Measurements from ENCODE around the gene GCSAM. TPM values are rescaled to one million over a fixed set of nuclear protein-coding genes. Genes with fewer than 3 reads are reported as not detected.

The GCSAM gene
- total RNA-seq, 1 experiment from 2014 or later, result not detected

DNA sequence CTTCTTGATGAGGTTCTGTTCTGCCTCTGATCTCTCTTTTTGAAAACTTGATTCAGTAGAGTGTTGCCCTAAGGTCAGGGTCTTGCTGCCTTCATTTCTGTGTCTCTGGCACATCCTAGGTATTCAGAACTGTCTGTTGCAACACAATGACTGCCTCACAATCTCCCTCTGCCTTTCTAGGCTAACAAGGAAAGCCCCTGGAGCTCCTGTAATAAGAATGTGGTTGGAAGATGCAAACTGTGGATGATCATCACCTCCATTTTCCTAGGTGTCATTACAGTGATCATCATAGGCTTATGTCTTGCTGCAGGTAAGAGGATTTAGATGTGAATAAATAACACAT lies 39.9 kb downstream of the GCSAM start:
- Histone ChIP-seq H3K4me1 (replicated peaks; ENCODE audit: insufficient read depth) (peaks cover 34% of the 10 kb centered on the region), H2AFZ (no peak overlapping the region), H4K20me1 (ENCODE audit: insufficient read depth) (no peaks in the 10 kb centered on the region), H3K9me3 (ENCODE audit: insufficient read depth, low read depth) (no peaks in the 10 kb centered on the region), H3K4me3 (no peak overlapping the region), H3K27me3 (ENCODE audit: insufficient read depth, low read depth) (no peaks in the 10 kb centered on the region), H3K4me2 (no peak overlapping the region), H3K27ac (no peak overlapping the region), H3K79me2 (ENCODE audit: low read depth) (peaks cover 8% of the 10 kb centered on the region), H3K9me2 (ENCODE audit: insufficient read depth) (no peaks in the 10 kb centered on the region), H3K36me3 (ENCODE audit: low read depth) (no peaks in the 10 kb centered on the region), H3F3A (ENCODE audit: insufficient read depth, low read depth) (peaks cover 4% of the 10 kb centered on the region; the same call in 1 of the 2 replicates)
- ChIA-PET CTCF (no interaction called here), POLR2A (ENCODE audit: unreplicated experiment) (no interaction called here)
- intact Hi-C loops (cut with micrococcal nuclease; ENCODE audit: unreplicated experiment), result loop anchor here (10.0 kb wide), 1 partner anchor 1018 kb away; the partner anchor contains the start of gene NECTIN3
- BruUV-seq (replicated peaks), result no TSS peak
- no peak for DNase-seq
- TF ChIP-seq EZH2 (IDR thresholded peaks at IDR 0.05; ENCODE audit: low read depth), result no peak
- TF ChIP-seq, protein P1, sequence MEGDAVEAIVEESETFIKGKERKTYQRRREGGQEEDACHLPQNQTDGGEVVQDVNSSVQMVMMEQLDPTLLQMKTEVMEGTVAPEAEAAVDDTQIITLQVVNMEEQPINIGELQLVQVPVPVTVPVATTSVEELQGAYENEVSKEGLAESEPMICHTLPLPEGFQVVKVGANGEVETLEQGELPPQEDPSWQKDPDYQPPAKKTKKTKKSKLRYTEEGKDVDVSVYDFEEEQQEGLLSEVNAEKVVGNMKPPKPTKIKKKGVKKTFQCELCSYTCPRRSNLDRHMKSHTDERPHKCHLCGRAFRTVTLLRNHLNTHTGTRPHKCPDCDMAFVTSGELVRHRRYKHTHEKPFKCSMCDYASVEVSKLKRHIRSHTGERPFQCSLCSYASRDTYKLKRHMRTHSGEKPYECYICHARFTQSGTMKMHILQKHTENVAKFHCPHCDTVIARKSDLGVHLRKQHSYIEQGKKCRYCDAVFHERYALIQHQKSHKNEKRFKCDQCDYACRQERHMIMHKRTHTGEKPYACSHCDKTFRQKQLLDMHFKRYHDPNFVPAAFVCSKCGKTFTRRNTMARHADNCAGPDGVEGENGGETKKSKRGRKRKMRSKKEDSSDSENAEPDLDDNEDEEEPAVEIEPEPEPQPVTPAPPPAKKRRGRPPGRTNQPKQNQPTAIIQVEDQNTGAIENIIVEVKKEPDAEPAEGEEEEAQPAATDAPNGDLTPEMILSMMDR (conservative IDR thresholded peaks at IDR 0.05), result no peak

DNA sequence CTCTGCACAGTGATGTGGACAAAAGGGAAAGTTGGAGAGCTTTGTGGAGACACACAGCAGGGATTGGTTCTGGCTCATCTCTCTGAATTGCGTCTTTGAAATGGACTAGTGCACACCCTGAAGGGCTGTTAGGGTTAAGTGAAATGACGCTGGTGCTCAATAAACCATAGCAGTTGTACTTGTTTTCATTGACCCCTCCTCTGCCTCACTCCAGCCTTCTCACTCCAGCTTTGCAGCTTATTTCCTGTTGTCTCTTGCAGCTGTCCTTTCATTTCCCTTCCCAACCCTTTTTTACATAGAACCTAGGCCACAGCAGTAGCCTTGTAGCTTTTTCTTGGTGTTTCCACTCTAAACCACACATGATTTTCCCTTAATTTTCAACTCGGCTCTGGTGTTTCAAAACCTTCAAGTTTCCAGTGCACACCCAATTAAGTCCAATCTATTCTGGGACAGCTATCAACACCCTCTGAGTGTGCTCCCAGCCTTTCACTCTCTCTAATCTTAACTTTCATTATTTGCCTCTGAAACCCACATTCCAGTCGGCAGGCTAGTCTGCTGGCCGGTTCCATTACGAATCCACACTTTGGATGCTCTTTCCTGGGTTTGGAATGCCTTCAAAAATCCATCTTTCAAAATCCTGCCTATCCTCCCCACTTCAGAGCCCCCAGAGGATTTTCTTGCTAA lies 40.4 kb downstream of the GCSAM start:
- no peaks in the 10 kb centered on the region for H4K20me1 ChIP-seq (ENCODE audit: insufficient read depth)
- H3K4me1 ChIP-seq (replicated peaks; ENCODE audit: insufficient read depth), result peaks cover 35% of the 10 kb centered on the region
- TF ChIP-seq, protein P1 (conservative IDR thresholded peaks at IDR 0.05), result no peak
- TF ChIP-seq EZH2 (IDR thresholded peaks at IDR 0.05; ENCODE audit: low read depth), result no peak
- CTCF ChIA-PET, result no interaction called here
- H3K79me2 ChIP-seq (ENCODE audit: low read depth), result peaks cover 13% of the 10 kb centered on the region
- no peak overlapping the region for H3K4me3 ChIP-seq
- H3F3A ChIP-seq (ENCODE audit: insufficient read depth, low read depth), result peaks cover 4% of the 10 kb centered on the region; the same call in 1 of the 2 replicates
- H3K27ac ChIP-seq, result no peak overlapping the region
- no peaks in the 10 kb centered on the region for H3K36me3 ChIP-seq (ENCODE audit: low read depth)
- H3K9me3 ChIP-seq (ENCODE audit: insufficient read depth, low read depth), result no peaks in the 10 kb centered on the region
- no TSS peak for BruUV-seq (replicated peaks)
- POLR2A ChIA-PET (ENCODE audit: unreplicated experiment), result no interaction called here
- H3K9me2 ChIP-seq (ENCODE audit: insufficient read depth), result no peaks in the 10 kb centered on the region
- intact Hi-C loops (cut with micrococcal nuclease; ENCODE audit: unreplicated experiment), result loop anchor here (10.0 kb wide), 1 partner anchor 1018 kb away; the partner anchor contains the start of gene NECTIN3
- H3K4me2 ChIP-seq, result no peak overlapping the region
- no peak for DNase-seq
- no peaks in the 10 kb centered on the region for H3K27me3 ChIP-seq (ENCODE audit: insufficient read depth, low read depth)
- H2AFZ ChIP-seq, result no peak overlapping the region

DNA sequence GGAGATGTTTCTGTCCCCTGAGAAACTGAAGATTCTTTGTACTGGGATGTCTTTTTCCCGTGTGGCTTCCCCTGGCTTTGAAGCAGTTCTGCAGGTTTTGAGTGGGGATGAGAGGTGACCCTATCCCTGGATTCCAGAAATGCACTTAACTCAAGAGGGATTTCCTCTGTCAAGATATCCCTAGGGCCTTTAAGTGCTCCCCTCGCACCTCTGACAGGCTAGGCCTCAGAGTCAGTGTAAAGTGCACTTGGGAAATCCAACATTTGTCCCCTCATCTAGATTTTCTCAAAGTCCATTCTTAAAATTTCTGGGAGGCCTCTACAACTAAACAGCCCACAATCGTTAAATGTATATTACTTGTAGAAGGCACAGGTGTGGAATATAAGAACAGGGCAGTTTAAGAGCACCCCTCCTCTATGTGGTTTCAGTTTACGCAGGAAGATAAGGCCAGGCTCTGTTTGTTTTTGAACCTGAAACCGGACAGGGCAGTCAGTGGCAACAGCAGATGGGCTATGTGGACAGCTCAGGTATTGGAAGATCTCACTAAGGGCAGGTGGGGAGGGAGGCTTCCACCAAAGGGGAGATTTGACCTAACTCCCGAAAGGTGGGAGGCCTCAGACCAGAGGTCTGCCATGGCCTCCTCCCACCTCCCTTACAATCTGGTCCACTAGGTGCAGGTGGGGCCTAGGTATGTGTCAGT lies 42.0 kb downstream of the GCSAM start:
- H3K4me3 ChIP-seq, result no peak overlapping the region
- H3K36me3 ChIP-seq (ENCODE audit: low read depth), result no peaks in the 10 kb centered on the region
- no peaks in the 10 kb centered on the region for H3K27me3 ChIP-seq (ENCODE audit: insufficient read depth, low read depth)
- H3K4me2 ChIP-seq, result peak overlapping the region; percentile 24
- CTCF ChIA-PET, result no interaction called here
- no peaks in the 10 kb centered on the region for H4K20me1 ChIP-seq (ENCODE audit: insufficient read depth)
- intact Hi-C loops (cut with micrococcal nuclease; ENCODE audit: unreplicated experiment), result loop anchor here (10.0 kb wide), 1 partner anchor 1016 kb away; the partner anchor contains the start of gene NECTIN3
- H3K9me2 ChIP-seq (ENCODE audit: insufficient read depth), result no peaks in the 10 kb centered on the region
- H2AFZ ChIP-seq, result no peak overlapping the region
- peaks cover 17% of the 10 kb centered on the region for H3K79me2 ChIP-seq (ENCODE audit: low read depth)
- TF ChIP-seq, protein P1 (conservative IDR thresholded peaks at IDR 0.05), result no peak
- TF ChIP-seq EZH2 (IDR thresholded peaks at IDR 0.05; ENCODE audit: low read depth), result no peak
- DNase-seq, result peak; percentile 17 to 62
- H3F3A ChIP-seq (ENCODE audit: insufficient read depth, low read depth), result 0 out of 2 replicates have a peak, but pooled peaks cover 4% of the 10 kb centered on the region
- POLR2A ChIA-PET (ENCODE audit: unreplicated experiment), result no interaction called here
- peaks cover 32% of the 10 kb centered on the region for H3K4me1 ChIP-seq (replicated peaks; ENCODE audit: insufficient read depth)
- H3K9me3 ChIP-seq (ENCODE audit: insufficient read depth, low read depth), result no peaks in the 10 kb centered on the region
- BruUV-seq (replicated peaks), result no TSS peak
- H3K27ac ChIP-seq, result peak overlapping the region; percentile 10; the same call in 1 of the 2 replicates
